GM19023 (cell line): Measurements from ENCODE around the gene SRC.

Experiments
- ATAC-seq: cut with Tn5 transposase; IDR thresholded peaks from one replicate; pipeline ENCODE4 v1.9.1; 2021; ENCODE audit warnings: mild to moderate bottlenecking, moderate library complexity; ENCODE audit not compliant: unreplicated experiment

SRC gene

GRCh38 chr20:37348792-37349516 is 3.0 kb downstream of the SRC start:
- ATAC-seq: no peak

GRCh38 chr20:37349517-37350491 is 3.9 kb downstream of the SRC start:
- ATAC-seq: no peak

- ATAC-seq: no peak
Observed at GRCh38 chr20:37350649-37351574, 5.0 kb downstream of the SRC start.

GRCh38 chr20:37351689-37352607 is 6.0 kb downstream of the SRC start:
- no peak for ATAC-seq

- ATAC-seq: no peak
Observed at GRCh38 chr20:37352608-37352980, 6.7 kb downstream of the SRC start.

GRCh38 chr20:37353285-37353849 is 7.4 kb downstream of the SRC start:
- no peak for ATAC-seq

- no peak for ATAC-seq
Observed at GRCh38 chr20:37354210-37355195, 8.6 kb downstream of the SRC start.

- no peak for ATAC-seq
Observed at GRCh38 chr20:37355252-37356180, 9.6 kb downstream of the SRC start.

GRCh38 chr20:37356387-37356786 is 10.4 kb downstream of the SRC start:
- ATAC-seq: no peak

- ATAC-seq: no peak
Observed at GRCh38 chr20:37356961-37357371, 11.0 kb downstream of the SRC start.

GRCh38 chr20:37357481-37358365 is 11.8 kb downstream of the SRC start:
- no peak for ATAC-seq

GRCh38 chr20:37358366-37359150 is 12.6 kb downstream of the SRC start:
- no peak for ATAC-seq

- ATAC-seq: no peak
Observed at GRCh38 chr20:37359331-37359730, 13.4 kb downstream of the SRC start.

- ATAC-seq: no peak
Observed at GRCh38 chr20:37359836-37360235, 13.9 kb downstream of the SRC start.

GRCh38 chr20:37360391-37361115 is 14.6 kb downstream of the SRC start:
- no peak for ATAC-seq
